Adrenal gland (tissue), 12 donors: ENCODE results near the gene PSD2. TPM values are rescaled to one million over a fixed set of nuclear protein-coding genes. Genes with fewer than 3 reads are reported as not detected.

ENCODE experiments used
- DNase-seq, 7 donors: peaks; one replicate each; pipeline ENCODE4 v3.0.0-alpha.2; 2019 to 2020
- H3K27ac ChIP-seq, 5 donors: fragments of 200-600 bp; sonication (generic) in 4 of 5; 1 replicate in 3 of 5; 2 replicates in 2 of 5; pipeline versions ENCODE4 v1.5.1 to v1.8.0; 2016 to 2020; ENCODE audit warnings: mild to moderate bottlenecking in 1 of 5
- H3K27me3 ChIP-seq: fragments of 200-600 bp; 2 replicates; pipeline ENCODE4 v1.8.0; 2021
- H3K36me3 ChIP-seq, 2 donors: fragments of 200-600 bp; replicated peaks in 1 of 2; 1 replicate in 1 of 2; 2 replicates in 1 of 2; pipeline versions ENCODE4 v1.5.1 to v1.8.0; 2018 to 2022
- H3K4me1 ChIP-seq, 2 donors: fragments of 200-600 bp; replicated peaks in 1 of 2; 1 replicate in 1 of 2; 2 replicates in 1 of 2; pipeline versions ENCODE4 v1.5.1 to v1.8.0; 2018 to 2021
- H3K4me3 ChIP-seq, 4 donors: fragments of 200-600 bp; sonication (generic) in 3 of 4; one replicate each; pipeline ENCODE4 v1.5.1; 2016 to 2018
- H3K9me3 ChIP-seq, 3 donors: fragments of 200-600 bp; sonication (generic) in 1 of 3; replicated peaks in 1 of 3; 1 replicate in 2 of 3; 2 replicates in 1 of 3; pipeline versions ENCODE4 v1.5.1 to v1.8.0; 2016 to 2021
- CTCF ChIP-seq, 6 experiments: fragments of 450-650 bp in 4 of 6; fragments of 200-600 bp in 2 of 6; sonication (generic) in 1 of 6; IDR thresholded peaks; 1 replicate in 5 of 6; 2 replicates in 1 of 6; pipeline versions ENCODE4 v1.5.1 to v1.8.0; 2016 to 2021; ENCODE audit warnings: antibody characterized with exemption in 6 of 6, mild to moderate bottlenecking in 2 of 6, moderate library complexity in 1 of 6
- POLR2A ChIP-seq, 2 donors: fragments of 450-650 bp; IDR thresholded peaks; one replicate each; pipeline ENCODE4 v1.6.1; 2017; ENCODE audit warnings: antibody characterized with exemption in 2 of 2, mild to moderate bottlenecking in 2 of 2, moderate library complexity in 1 of 2
- WGBS, 4 donors: extraction: QIAGEN DNeasy Blood & Tissue Kit in 2 of 4; methylation state at CpG; one replicate each; pipeline versions ENCODE4 v1.1.5 to v1.1.7; 2013 to 2017; 5-methylcytosine and 5-hydroxymethylcytosine counted together
- intact Hi-C, 2 donors: fragments of 100-400 bp; cut with DNase I; formaldehyde crosslinking; loops; one replicate each; pipeline versions ENCODE4 v1.14.1 to v1.15.0; 2022 to 2023
- polyA plus RNA-seq, 3 donors: library from polyadenylated mRNA; stranded (reverse); fragments of 200-250 nt in 2 of 3; fragments of 350-450 nt in 1 of 3; fragmentation: Illumina TruSeq in 1 of 3; extraction: RNeasy Lipid Tissue Mini Kit (QIAGEN cat#74804) in 1 of 3; gene quantifications; one replicate each; pipeline ENCODE4 v1.2.3, GENCODE V29; 2013 to 2014
- total RNA-seq, 9 donors: library from RNA; depleted of rRNA in 4 of 9; stranded (reverse); fragments of >200 nt in 4 of 9; fragments of 120-200 nt in 1 of 9; fragmentation: NEBNext Ultra II Directional in 1 of 9; extraction: Animal tissue kit (Norgen Biotek cat#: 25700) in 1 of 9; gene quantifications; one replicate each; pipeline versions ENCODE4 v1.1.0 to v1.2.4, GENCODE V29; 2013 to 2023
- donor health status: healthy with polysubstance abuse.
- donor health status: Bipolar disorder and iron deficiency.
- donor health status: DM: yes; HTN: yes; CAD: no.
- donor health status: DM: no; HTN: no; CAD: no.
- donor health status: DM: no; HTN: no; CAD: no.
- donor health status: DM: yes; HTN: yes; CAD: no.

Gene PSD2
- total and polyA plus RNA-seq, 12 donors: 0.11 to 0.46 (median 0.24) TPM; not detected in 5

GRCh38 chr5:139770722-139771121 is 24.9 kb upstream of the PSD2 start:
- WGBS, 4 donors: 82 to 92% (median 87%) methylated on average over 2 of the region's 2 CpGs
- Histone ChIP-seq H3K4me3 (no peak overlapping the region), H3K9me3 (no peaks in the 10 kb centered on the region), H3K4me1 (peaks cover 0 to 7% of the 10 kb centered on the region in 2 donors), H3K36me3 (no peaks in the 10 kb centered on the region), H3K27ac (no peak overlapping the region), H3K27me3 (no peaks in the 10 kb centered on the region)
- intact Hi-C loops: no loop called here
- TF ChIP-seq POLR2A (IDR thresholded peaks at IDR 0.05) (no peak), CTCF (IDR thresholded peaks at IDR 0.05) (no peak)
- no peak for DNase-seq

- Histone ChIP-seq H3K27ac (no peak overlapping the region), H3K4me1 (peaks cover 0 to 7% of the 10 kb centered on the region in 2 donors), H3K27me3 (no peaks in the 10 kb centered on the region), H3K36me3 (no peaks in the 10 kb centered on the region), H3K4me3 (no peak overlapping the region), H3K9me3 (no peaks in the 10 kb centered on the region)
- DNase-seq: no peak
- TF ChIP-seq POLR2A (IDR thresholded peaks at IDR 0.05) (no peak), CTCF (IDR thresholded peaks at IDR 0.05) (no peak)
- intact Hi-C loops: no loop called here
- WGBS, 4 donors: 86 to 91% (median 89%) methylated on average over 8 of the region's 8 CpGs
Measured at GRCh38 chr5:139772089-139772791, 23.4 kb upstream of the PSD2 start.

GRCh38 chr5:139772927-139773690 is 22.5 kb upstream of the PSD2 start:
- intact Hi-C loops: no loop called here
- no peak for TF ChIP-seq POLR2A (IDR thresholded peaks at IDR 0.05)
- no peak for TF ChIP-seq CTCF (IDR thresholded peaks at IDR 0.05)
- Histone ChIP-seq H3K4me1 (peaks cover 0 to 7% of the 10 kb centered on the region in 2 donors), H3K27me3 (no peaks in the 10 kb centered on the region), H3K9me3 (no peaks in the 10 kb centered on the region), H3K4me3 (no peak overlapping the region), H3K36me3 (no peaks in the 10 kb centered on the region), H3K27ac (no peak overlapping the region)
- no peak for DNase-seq
- 80 to 86% (median 82%) methylated on average over 5 of the region's 5 CpGs for WGBS, 4 donors

DNA sequence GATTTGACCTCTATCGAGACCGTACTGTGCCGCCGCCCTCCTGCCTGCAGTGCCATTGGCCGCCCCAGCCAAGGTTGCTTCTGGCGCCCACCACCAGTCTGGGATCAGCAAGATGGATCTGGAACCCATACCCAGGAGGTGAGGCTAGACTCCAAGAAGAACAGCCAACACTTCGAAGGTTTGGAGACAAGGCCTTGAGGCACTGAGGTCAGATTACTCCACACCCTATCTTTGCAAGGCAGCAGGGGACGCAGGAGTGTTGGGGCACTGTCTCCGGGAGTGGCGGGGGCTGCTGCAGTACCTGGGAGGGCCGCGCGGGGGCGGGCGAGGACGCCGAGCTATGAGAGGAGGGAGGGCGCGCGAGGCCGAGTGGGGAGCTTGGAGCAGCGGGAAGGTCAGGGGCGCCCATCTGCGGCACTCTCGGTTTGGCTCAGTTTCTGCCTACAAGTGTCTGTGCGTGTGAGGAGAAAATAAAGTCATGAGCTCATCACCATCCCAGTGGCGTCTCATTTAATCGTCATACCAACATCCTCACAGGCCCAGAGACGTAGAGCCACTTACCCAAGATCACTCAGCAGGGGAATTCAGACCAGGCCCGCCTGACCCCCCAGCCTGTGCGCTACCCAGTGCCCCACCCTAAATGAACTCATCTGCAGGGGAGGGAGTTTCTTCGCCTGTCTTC is 20.5 kb upstream of the PSD2 start:
- WGBS, 4 donors: 19 to 33% (median 20%) methylated on average over 14 to 32 of the region's 32 CpGs
- DNase-seq: peak; percentile 80 to 91 (median 84)
- intact Hi-C loops: no loop called here

More for the DNA sequence above, 20.5 kb upstream of the PSD2 start:
- no peaks in the 10 kb centered on the region for H3K36me3 ChIP-seq
- no peaks in the 10 kb centered on the region for H3K9me3 ChIP-seq
- no peak for TF ChIP-seq POLR2A (IDR thresholded peaks at IDR 0.05)
- peak; percentile 71 to 95 (median 88) for TF ChIP-seq CTCF (IDR thresholded peaks at IDR 0.05)
- no peaks in the 10 kb centered on the region for H3K27me3 ChIP-seq
- H3K4me1 ChIP-seq: peaks cover 0 to 7% of the 10 kb centered on the region in 2 donors
- no peak overlapping the region for H3K4me3 ChIP-seq
- no peak overlapping the region for H3K27ac ChIP-seq
